HUES64 (cell line): ENCODE data around the gene KCNA2. TPM values are rescaled to one million over a fixed set of nuclear protein-coding genes. Genes with fewer than 3 reads are reported as not detected.

ENCODE experiments used
- H3K27ac ChIP-seq: 2 replicates; pipeline ENCODE4 v1.7.0; 2013; ENCODE audit warnings: low read depth, low read length, inconsistent platforms
- H3K27me3 ChIP-seq: 2 replicates; pipeline ENCODE4 v1.6.1; 2013; ENCODE audit warnings: mild to moderate bottlenecking, low read length; ENCODE audit not compliant: insufficient read depth
- H3K36me3 ChIP-seq: 2 replicates; pipeline ENCODE4 v1.6.1; 2013; ENCODE audit warnings: mild to moderate bottlenecking, low read length; ENCODE audit not compliant: insufficient read depth
- H3K4me1 ChIP-seq: 2 replicates; pipeline ENCODE4 v1.6.1; 2013; ENCODE audit warnings: mild to moderate bottlenecking, low read length, moderate library complexity; ENCODE audit not compliant: insufficient read depth
- H3K4me3 ChIP-seq: 2 replicates; pipeline ENCODE4 v1.5.1; 2013; ENCODE audit warnings: mild to moderate bottlenecking, low read length, moderate library complexity
- H3K9ac ChIP-seq: 2 replicates; pipeline ENCODE4 v1.6.1; 2013; ENCODE audit warnings: mild to moderate bottlenecking, low read depth, low read length
- H3K9me3 ChIP-seq: 2 replicates; pipeline ENCODE4 v1.6.1; 2013; ENCODE audit warnings: low read depth, low read length; ENCODE audit not compliant: insufficient read depth
- WGBS: fragments of 150-250, 120-280 bp; methylation state at CpG from one replicate; pipeline ENCODE4 v1.1.7; 2013; ENCODE audit warnings: missing lambda C conversion rate; 5-methylcytosine and 5-hydroxymethylcytosine counted together
- polyA plus RNA-seq, 2 experiments: library from polyadenylated mRNA; stranded (reverse); fragments of 50-300 nt; gene quantifications; one replicate each; pipeline ENCODE4 v1.2.3, GENCODE V29; 2013

The KCNA2 gene
- 0.45 TPM for polyA plus RNA-seq (2013, experiment 1 of 2)
- 0.76 TPM for polyA plus RNA-seq (2013, experiment 2 of 2)

DNA sequence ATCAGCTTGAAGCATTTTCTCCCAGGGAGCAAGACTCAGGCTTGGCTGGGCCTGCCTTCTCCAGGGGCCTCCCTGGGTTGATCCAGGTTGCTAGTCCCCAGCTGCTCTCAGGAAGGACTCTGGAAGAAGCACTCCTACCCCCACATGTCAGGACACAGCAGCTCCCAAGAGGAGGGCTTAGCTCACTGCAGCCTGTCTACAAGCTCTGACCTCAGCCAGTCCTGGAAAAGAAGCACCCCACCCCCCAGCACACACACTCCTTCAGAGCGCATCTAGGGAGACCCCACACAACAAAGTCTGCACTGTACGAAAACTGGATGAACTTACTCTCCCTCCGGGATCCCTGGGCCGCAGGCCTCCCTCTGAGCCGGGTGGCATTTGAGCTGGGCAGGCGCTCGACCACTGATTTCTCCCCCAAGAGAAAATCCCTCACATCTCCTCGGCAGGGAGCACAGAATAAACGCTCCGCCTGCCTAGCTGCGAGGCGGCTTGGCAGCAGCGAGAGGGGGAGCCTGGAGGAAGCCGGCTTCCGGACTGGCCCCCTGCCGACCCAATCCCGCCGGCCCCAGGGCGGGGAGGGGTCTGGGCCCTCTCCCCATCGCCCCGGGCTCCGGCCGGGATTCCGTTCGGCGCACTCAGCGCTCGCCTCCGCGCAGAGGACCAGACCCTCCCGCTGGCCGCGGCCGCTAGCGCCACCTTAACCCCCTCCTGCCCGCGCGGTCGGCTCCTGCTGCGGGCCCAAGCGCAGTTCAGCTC lies at the start of gene KCNA2:
KCNA2 (minus strand) TSS at position 458 of the 756 bp plus-strand sequence. CDS start 1,576 bp downstream, outside the sequence.
- no peaks in the 10 kb centered on the region for H3K9me3 ChIP-seq
- under 1% methylated on average over 41 of the region's 41 CpGs for WGBS
- H3K4me1 ChIP-seq = peaks cover 13% of the 10 kb centered on the region; the same call in 1 of the 2 replicates
- peaks cover 88% of the 10 kb centered on the region for H3K27me3 ChIP-seq
- no peak within 1 kb of the TSS for H3K27ac ChIP-seq
- peak within 1 kb of the TSS; percentile 17 for H3K9ac ChIP-seq
- H3K4me3 ChIP-seq = peak within 1 kb of the TSS; percentile 61
- no peaks in the 10 kb centered on the region for H3K36me3 ChIP-seq

- no peaks in the 10 kb centered on the region for H3K4me1 ChIP-seq
- H3K36me3 ChIP-seq = no peaks in the 10 kb centered on the region
- WGBS = 90% methylated on average over 2 of the region's 2 CpGs
Observed at GRCh38 chr1:110650609-110651008, 44.5 kb upstream of the KCNA2 start.

DNA sequence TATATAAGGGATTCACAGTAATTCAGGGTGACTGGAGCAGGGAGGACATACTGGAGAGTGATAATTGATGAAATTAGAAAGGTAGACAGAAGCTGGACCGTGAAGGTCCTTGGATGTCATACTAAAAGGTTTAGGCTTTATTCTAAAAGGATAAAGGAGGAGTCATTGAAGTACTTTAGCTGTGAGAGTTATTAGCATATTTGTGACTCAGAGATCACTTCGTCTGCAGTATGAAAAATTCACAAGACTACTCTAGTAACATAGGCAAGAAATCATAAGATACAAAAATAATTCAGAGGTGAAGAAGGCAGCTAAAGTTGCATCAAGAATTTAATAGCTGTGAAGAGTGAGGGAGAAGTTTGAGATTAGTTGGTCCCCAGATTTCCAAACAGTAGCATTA lies 42.3 kb upstream of the KCNA2 start:
- 0 out of 2 replicates have a peak, but pooled peaks cover 2% of the 10 kb centered on the region for H3K27me3 ChIP-seq
- no peaks in the 10 kb centered on the region for H3K36me3 ChIP-seq
- no peak overlapping the region for H3K27ac ChIP-seq
- H3K9ac ChIP-seq = no peak overlapping the region
- H3K4me1 ChIP-seq = no peaks in the 10 kb centered on the region
- 56% methylated on average over 1 of the region's 2 CpGs for WGBS
- no peaks in the 10 kb centered on the region for H3K9me3 ChIP-seq
- no peak overlapping the region for H3K4me3 ChIP-seq

More at GRCh38 chr1:110650609-110651008, 44.5 kb upstream of the KCNA2 start:
- Histone ChIP-seq H3K9me3 (no peaks in the 10 kb centered on the region), H3K4me3 (no peak overlapping the region), H3K27me3 (0 out of 2 replicates have a peak, but pooled peaks cover 2% of the 10 kb centered on the region), H3K9ac (no peak overlapping the region), H3K27ac (no peak overlapping the region)

- Histone ChIP-seq H3K9ac (no peak overlapping the region), H3K36me3 (no peaks in the 10 kb centered on the region), H3K27me3 (0 out of 2 replicates have a peak, but pooled peaks cover 2% of the 10 kb centered on the region), H3K4me1 (no peaks in the 10 kb centered on the region), H3K27ac (no peak overlapping the region), H3K9me3 (no peaks in the 10 kb centered on the region), H3K4me3 (no peak overlapping the region)
- WGBS = 93% methylated on average over 4 of the region's 5 CpGs
Observed at GRCh38 chr1:110647254-110647891, 41.2 kb upstream of the KCNA2 start.

GRCh38 chr1:110645821-110646735 lies 39.9 kb upstream of the KCNA2 start:
- Histone ChIP-seq H3K36me3 (no peaks in the 10 kb centered on the region), H3K9ac (no peak overlapping the region), H3K4me3 (no peak overlapping the region), H3K27ac (no peak overlapping the region), H3K4me1 (no peaks in the 10 kb centered on the region), H3K27me3 (0 out of 2 replicates have a peak, but pooled peaks cover 2% of the 10 kb centered on the region), H3K9me3 (no peaks in the 10 kb centered on the region)
- 84% methylated on average over 3 of the region's 4 CpGs for WGBS

- no peak overlapping the region for H3K9ac ChIP-seq
- H3K9me3 ChIP-seq = no peaks in the 10 kb centered on the region
- H3K27ac ChIP-seq = no peak overlapping the region
- no peaks in the 10 kb centered on the region for H3K36me3 ChIP-seq
- no peaks in the 10 kb centered on the region for H3K4me1 ChIP-seq
- H3K4me3 ChIP-seq = no peak overlapping the region
- 0 out of 2 replicates have a peak, but pooled peaks cover 2% of the 10 kb centered on the region for H3K27me3 ChIP-seq
Observed at GRCh38 chr1:110645211-110645610, 39.1 kb upstream of the KCNA2 start.

GRCh38 chr1:110643879-110644472 lies 37.8 kb upstream of the KCNA2 start:
- H3K4me1 ChIP-seq = no peaks in the 10 kb centered on the region
- 0 out of 2 replicates have a peak, but pooled peaks cover 2% of the 10 kb centered on the region for H3K27me3 ChIP-seq
- no peak overlapping the region for H3K27ac ChIP-seq
- 63% methylated on average over 4 of the region's 4 CpGs for WGBS
- H3K9me3 ChIP-seq = no peaks in the 10 kb centered on the region
- no peaks in the 10 kb centered on the region for H3K36me3 ChIP-seq
- no peak overlapping the region for H3K9ac ChIP-seq
- H3K4me3 ChIP-seq = no peak overlapping the region

DNA sequence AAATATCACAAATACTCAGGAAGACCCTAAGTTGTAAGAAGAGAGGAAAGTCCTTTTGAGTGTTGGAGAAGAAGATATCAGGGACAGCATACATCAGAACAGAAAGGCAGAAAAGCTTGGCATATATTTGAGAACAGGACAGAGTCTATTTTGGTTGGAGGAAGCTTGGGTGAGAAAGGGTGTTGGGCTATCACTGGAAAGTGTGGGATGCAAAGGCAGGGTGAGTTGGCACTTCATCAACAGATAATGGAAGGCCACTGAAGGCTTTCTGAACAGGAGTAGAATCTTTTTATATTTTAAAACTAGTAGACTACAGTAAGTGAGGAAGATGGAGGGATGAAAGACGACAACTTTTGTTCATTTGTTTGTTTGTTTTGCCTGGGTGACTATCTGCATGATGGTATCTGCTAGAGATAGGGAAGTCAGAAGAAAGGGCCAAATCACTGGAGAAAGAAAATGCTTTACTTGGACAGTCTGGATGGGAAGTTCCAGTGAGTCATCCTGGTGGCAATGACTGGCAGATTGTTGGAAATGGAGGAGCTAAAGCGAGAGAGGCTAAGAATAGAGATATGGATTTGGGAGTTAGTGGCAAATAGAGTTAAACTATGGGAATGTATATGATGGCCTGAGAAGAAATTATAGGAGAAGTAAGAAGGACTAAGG lies 33.7 kb upstream of the KCNA2 start:
- 87% methylated on average over 2 of the region's 2 CpGs for WGBS
- H3K9me3 ChIP-seq = no peaks in the 10 kb centered on the region
- H3K4me3 ChIP-seq = no peak overlapping the region
- H3K4me1 ChIP-seq = no peaks in the 10 kb centered on the region
- H3K27me3 ChIP-seq = no peaks in the 10 kb centered on the region
- H3K27ac ChIP-seq = no peak overlapping the region
- no peak overlapping the region for H3K9ac ChIP-seq
- no peaks in the 10 kb centered on the region for H3K36me3 ChIP-seq

DNA sequence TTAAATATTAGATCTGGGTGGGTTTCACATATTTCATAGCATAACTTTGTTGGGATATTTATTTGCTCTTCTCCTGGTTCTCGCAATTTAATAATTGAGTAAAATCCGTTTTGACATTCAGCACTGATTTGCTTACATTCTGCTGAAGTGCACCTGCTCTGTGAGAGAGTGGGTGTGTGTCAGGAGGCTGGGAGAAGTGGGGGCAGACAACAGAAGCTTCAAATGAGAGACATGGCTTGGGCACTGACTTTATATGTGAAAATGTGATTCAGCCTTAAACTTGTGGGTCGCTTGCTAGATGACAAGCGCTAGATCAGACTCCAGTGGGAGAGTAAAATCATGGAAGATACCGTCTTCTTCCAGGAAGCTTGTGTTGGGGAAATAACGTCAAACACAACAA lies 32.4 kb upstream of the KCNA2 start:
- no peaks in the 10 kb centered on the region for H3K9me3 ChIP-seq
- no peaks in the 10 kb centered on the region for H3K27me3 ChIP-seq
- H3K27ac ChIP-seq = no peak overlapping the region
- no peaks in the 10 kb centered on the region for H3K36me3 ChIP-seq
- no peaks in the 10 kb centered on the region for H3K4me1 ChIP-seq
- no peak overlapping the region for H3K4me3 ChIP-seq
- H3K9ac ChIP-seq = no peak overlapping the region
- WGBS = 93% methylated on average over 6 of the region's 6 CpGs

DNA sequence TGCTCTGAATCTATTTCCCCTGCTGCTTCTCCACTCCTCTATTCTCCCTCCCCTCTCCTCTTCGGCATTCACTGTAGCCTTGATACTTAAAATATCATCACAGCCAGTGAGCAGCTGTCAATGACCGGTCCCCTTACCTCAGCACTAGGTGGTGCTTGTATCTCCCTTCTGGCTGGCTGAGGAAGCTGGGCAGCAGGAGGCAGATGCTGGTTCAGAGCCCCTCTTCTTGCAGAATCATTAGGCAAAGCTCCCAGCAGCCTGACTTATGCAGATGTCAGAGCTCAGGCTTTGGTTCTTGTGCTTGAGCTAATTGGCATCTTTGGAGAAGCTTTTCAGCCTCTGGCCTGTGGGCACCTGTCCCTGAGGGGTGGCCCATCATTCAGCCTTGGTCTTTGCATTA lies 31.9 kb upstream of the KCNA2 start:
- Histone ChIP-seq H3K27ac (no peak overlapping the region), H3K4me3 (no peak overlapping the region), H3K36me3 (no peaks in the 10 kb centered on the region), H3K9me3 (no peaks in the 10 kb centered on the region), H3K9ac (no peak overlapping the region), H3K4me1 (no peaks in the 10 kb centered on the region), H3K27me3 (no peaks in the 10 kb centered on the region)
- WGBS = 72% methylated on average over 2 of the region's 2 CpGs
